HepG2 (cell line): ENCODE measurements around the gene CALD1. TPM values are rescaled to one million over a fixed set of nuclear protein-coding genes. Genes with fewer than 3 reads are reported as not detected.

ENCODE experiments used
- ATAC-seq: fragments of 200-7000 bp; cut with Tn5 transposase; 3 replicates; pipeline ENCODE4 v1.9.1; 2020; ENCODE audit warnings: mild to moderate bottlenecking, moderate library complexity
- BruUV-seq: library from RNA; stranded (reverse); fragments of 400-500 nt; replicated peaks from 2 replicates; lab custom pipeline; 2021; lab: Mats Ljungman, UMichigan
- CTCF ChIA-PET: fragments of 300-600 bp; formaldehyde crosslinking; extraction: SDS; loops from one replicate; lab custom pipeline; 2021; ENCODE audit warnings: low total read pairs, inconsistent platforms, low intra/inter-chr PET ratio; lab: Yijun Ruan, JAX
- POLR2A ChIA-PET: fragments of 350-600 bp; sonication (Branson Sonifier 250); formaldehyde crosslinking; loops from one replicate; lab custom pipeline; 2020; ENCODE audit warnings: antibody characterized with exemption, inconsistent platforms; lab: Yijun Ruan, JAX
- DNase-seq: peaks from one replicate; pipeline ENCODE4 v3.0.0-alpha.2; 2015; ENCODE audit warnings: low spot score
- FAIRE-seq: peaks from 3 replicates; lab custom pipeline; 2011; peaks lifted over from hg19 to GRCh38; lab: Jason Lieb, UNC
- H2AFZ ChIP-seq: one replicate; pipeline ENCODE4 v1.6.1; 2011; ENCODE audit warnings: low read length, inconsistent platforms
- H3K27ac ChIP-seq: fragments of 300-600 bp; 3 replicates; pipeline ENCODE4 v1.8.0; 2011; ENCODE audit warnings: mixed run types, mild to moderate bottlenecking, mixed read lengths, low read length, inconsistent platforms; ENCODE audit not compliant: insufficient read depth; ENCODE audit errors: extremely low read length
- H3K27me3 ChIP-seq, 2 experiments: fragments of 200-600 bp in 1 of 2; 2 replicates in 1 of 2; 3 replicates in 1 of 2; pipeline versions ENCODE4 v1.6.0 to v1.8.0; 2011; ENCODE audit warnings: low read length in 2 of 2, mild to moderate bottlenecking in 2 of 2, moderate library complexity in 2 of 2, inconsistent platforms in 1 of 2; ENCODE audit not compliant: insufficient read depth in 2 of 2, control insufficient read depth in 1 of 2
- H3K36me3 ChIP-seq, 2 experiments: fragments of 200-600 bp in 1 of 2; replicated peaks in 1 of 2; 2 replicates in 1 of 2; 3 replicates in 1 of 2; pipeline versions ENCODE4 v1.5.1 to v1.8.0; 2011; ENCODE audit warnings: low read length in 2 of 2, inconsistent platforms in 1 of 2; ENCODE audit not compliant: insufficient read depth in 2 of 2, control insufficient read depth in 1 of 2
- H3K4me1 ChIP-seq: 2 replicates; pipeline ENCODE4 v1.5.1; 2012; ENCODE audit warnings: low read length, inconsistent platforms; ENCODE audit not compliant: insufficient read depth
- H3K4me2 ChIP-seq: 2 replicates; pipeline ENCODE4 v1.6.0; 2011; ENCODE audit warnings: low read depth, low read length, inconsistent platforms
- H3K4me3 ChIP-seq, 3 experiments: fragments of 200-600 bp in 1 of 3; sonication (generic), shearing (Covaris generic) in 1 of 3; replicated peaks in 1 of 3; 2 replicates each; pipeline ENCODE4 v1.5.1; 2011 to 2016; ENCODE audit warnings: low read length in 3 of 3, inconsistent platforms in 2 of 3, low read depth in 2 of 3, mild to moderate bottlenecking in 2 of 3, control low read depth in 1 of 3, mixed read lengths in 1 of 3; ENCODE audit not compliant: insufficient read depth in 1 of 3
- H3K79me2 ChIP-seq: one replicate; pipeline ENCODE4 v1.6.1; 2011; ENCODE audit warnings: low read length, inconsistent platforms; ENCODE audit not compliant: insufficient read depth
- H3K9ac ChIP-seq: 2 replicates; pipeline ENCODE4 v1.6.0; 2011; ENCODE audit warnings: mild to moderate bottlenecking, low read depth, low read length, inconsistent platforms; ENCODE audit not compliant: insufficient read depth
- H3K9me3 ChIP-seq: 2 replicates; pipeline ENCODE4 v1.5.1; 2012; ENCODE audit warnings: mild to moderate bottlenecking, low read length
- H4K20me1 ChIP-seq: 2 replicates; pipeline ENCODE4 v1.6.0; 2011; ENCODE audit warnings: inconsistent platforms, mild to moderate bottlenecking, low read length, moderate library complexity; ENCODE audit not compliant: insufficient read depth
- ADNP ChIP-seq: sonication (generic); formaldehyde crosslinking; IDR thresholded peaks from 2 replicates; pipeline ENCODE4 v1.4.0; 2020; ENCODE audit warnings: missing genetic modification reagents
- ATF7 ChIP-seq, 2 experiments: fragments of 450-650 bp in 1 of 2; sonication (generic) in 1 of 2; formaldehyde crosslinking in 1 of 2; IDR thresholded peaks; 2 replicates each; pipeline versions ENCODE4 v1.4.0 to v1.6.1; 2016 to 2020; ENCODE audit warnings: antibody characterized with exemption in 1 of 2, mild to moderate bottlenecking in 1 of 2, missing genetic modification reagents in 1 of 2
- EEA1 ChIP-seq: sonication (generic); formaldehyde crosslinking; IDR thresholded peaks from 2 replicates; pipeline ENCODE4 v1.5.1; 2020; ENCODE audit warnings: mild to moderate bottlenecking, missing genetic modification reagents, borderline replicate concordance
- HMG20A ChIP-seq: IDR thresholded peaks from 2 replicates; pipeline ENCODE4 v1.6.1; 2016; ENCODE audit warnings: borderline replicate concordance
- ISX ChIP-seq: sonication (generic); formaldehyde crosslinking; conservative IDR thresholded peaks from 2 replicates; pipeline ENCODE4 v1.5.0; 2020; ENCODE audit warnings: missing genetic modification reagents
- PBX3 ChIP-seq: sonication (generic); formaldehyde crosslinking; IDR thresholded peaks from 2 replicates; pipeline ENCODE4 v1.8.1; 2023; ENCODE audit warnings: missing genetic modification reagents, inconsistent platforms, borderline replicate concordance
- ZBTB10 ChIP-seq: sonication (generic); formaldehyde crosslinking; IDR thresholded peaks from 2 replicates; pipeline ENCODE4 v1.4.0; 2020; ENCODE audit warnings: missing genetic modification reagents, borderline replicate concordance
- ZNF737 ChIP-seq: sonication (generic); formaldehyde crosslinking; IDR thresholded peaks from 2 replicates; pipeline ENCODE4 v1.5.0; 2020; ENCODE audit warnings: missing genetic modification reagents, mild to moderate bottlenecking, borderline replicate concordance
- WGBS: methylation state at CpG from one replicate; pipeline ENCODE4 v1.1.6; 2017; ENCODE audit warnings: low lambda C conversion rate; 5-methylcytosine and 5-hydroxymethylcytosine counted together
- in situ Hi-C: cut with HindIII; loops from 2 replicates; pipeline ENCODE4 v1.10.0; 2017; ENCODE audit warnings: low pct_unique_long_range_greater_than_20kb; ENCODE audit not compliant: extremely low pct_ligation_motif_present
- intact Hi-C: fragments of 100-400 bp; cut with micrococcal nuclease; formaldehyde crosslinking; loops from one replicate; pipeline ENCODE4 v1.10.0; 2022; ENCODE audit not compliant: unreplicated experiment
- polyA plus RNA-seq, 8 experiments: library from polyadenylated mRNA; depleted of rRNA in 3 of 8; stranded (reverse) in 7 of 8; unstranded in 1 of 8; fragments of >200 nt; fragmentation: Illumina TruSeq in 4 of 8; extraction: Trizol in 4 of 8; gene quantifications; 2 replicates each; pipeline versions ENCODE4 v1.2.1 to v1.2.3, GENCODE V29; 2011 to 2016; ENCODE audit warnings: low read depth in 4 of 8, missing spikeins in 1 of 8, mixed read lengths in 1 of 8; ENCODE audit not compliant: insufficient read depth in 1 of 8
- total RNA-seq, 5 experiments: library from RNA; depleted of rRNA; stranded (reverse); fragments of >200 nt; fragmentation: Illumina TruSeq; extraction: Trizol; gene quantifications; 2 replicates each; pipeline ENCODE4 v1.2.3, GENCODE V29; 2016; ENCODE audit warnings: low read depth in 1 of 5
- TF ChIP-seq, protein P1 (sequence below), 2 experiments: IDR thresholded peaks; 2 replicates each; pipeline ENCODE4 v1.6.1; 2011 to 2012; ENCODE audit warnings: low read length in 2 of 2, borderline replicate concordance in 1 of 2, low read depth in 1 of 2, mild to moderate bottlenecking in 1 of 2, moderate library complexity in 1 of 2
- TF ChIP-seq, protein P2 (sequence below): sonication (generic); formaldehyde crosslinking; IDR thresholded peaks from 2 replicates; pipeline ENCODE4 v1.8.1; 2022; ENCODE audit warnings: low read depth, mild to moderate bottlenecking, missing genetic modification reagents

CALD1 gene
- total and polyA plus RNA-seq, 2 of the 13 experiments (the other 11 are each of a cell fraction or from before 2014, with no cell fraction given) = 53.0 to 112 TPM

DNA sequence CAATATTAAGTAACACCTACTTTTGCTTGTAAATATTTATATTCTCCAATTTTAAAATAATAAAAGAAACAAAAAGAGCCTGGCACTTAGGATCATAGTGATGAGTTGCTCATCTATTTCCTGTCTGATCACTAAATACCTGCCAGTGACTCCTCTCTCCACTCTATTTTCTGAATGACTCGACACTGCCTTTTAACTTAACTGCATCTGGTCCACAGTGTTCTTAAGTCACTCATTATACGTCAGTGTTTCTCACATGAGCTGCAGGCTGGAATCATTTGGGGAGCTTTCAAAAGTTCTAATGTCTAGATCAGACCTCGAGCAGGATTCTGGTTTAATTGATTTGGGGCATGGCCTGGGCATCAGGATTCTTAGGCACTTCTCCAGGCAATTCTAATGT, 128.9 kb downstream of the CALD1 start (continued):
- TF ChIP-seq PBX3 = no peak
- TF ChIP-seq ADNP (CRISPR knock-in tag) = no peak
- no peak for TF ChIP-seq ZNF737 (CRISPR knock-in tag)
- no peak for TF ChIP-seq ATF7 (IDR thresholded peaks at IDR 0.05)
- TF ChIP-seq ATF7 (CRISPR knock-in tag; IDR thresholded peaks at IDR 0.05) = no peak

- peaks cover 93% of the 10 kb centered on the region for H3K79me2 ChIP-seq
- CTCF ChIA-PET = no interaction called here
- intact Hi-C loops = loop anchor here (1.0 kb wide), 1 partner anchor 9 kb away; no protein-coding TSS in a partner anchor
- no peak for TF ChIP-seq ZBTB10 (CRISPR knock-in tag)
- TF ChIP-seq HMG20A = peak; percentile 84; the same call in 1 of the 2 replicates
- TF ChIP-seq EEA1 = no peak
- no peak for TF ChIP-seq ISX
- TF ChIP-seq, protein P1, sequence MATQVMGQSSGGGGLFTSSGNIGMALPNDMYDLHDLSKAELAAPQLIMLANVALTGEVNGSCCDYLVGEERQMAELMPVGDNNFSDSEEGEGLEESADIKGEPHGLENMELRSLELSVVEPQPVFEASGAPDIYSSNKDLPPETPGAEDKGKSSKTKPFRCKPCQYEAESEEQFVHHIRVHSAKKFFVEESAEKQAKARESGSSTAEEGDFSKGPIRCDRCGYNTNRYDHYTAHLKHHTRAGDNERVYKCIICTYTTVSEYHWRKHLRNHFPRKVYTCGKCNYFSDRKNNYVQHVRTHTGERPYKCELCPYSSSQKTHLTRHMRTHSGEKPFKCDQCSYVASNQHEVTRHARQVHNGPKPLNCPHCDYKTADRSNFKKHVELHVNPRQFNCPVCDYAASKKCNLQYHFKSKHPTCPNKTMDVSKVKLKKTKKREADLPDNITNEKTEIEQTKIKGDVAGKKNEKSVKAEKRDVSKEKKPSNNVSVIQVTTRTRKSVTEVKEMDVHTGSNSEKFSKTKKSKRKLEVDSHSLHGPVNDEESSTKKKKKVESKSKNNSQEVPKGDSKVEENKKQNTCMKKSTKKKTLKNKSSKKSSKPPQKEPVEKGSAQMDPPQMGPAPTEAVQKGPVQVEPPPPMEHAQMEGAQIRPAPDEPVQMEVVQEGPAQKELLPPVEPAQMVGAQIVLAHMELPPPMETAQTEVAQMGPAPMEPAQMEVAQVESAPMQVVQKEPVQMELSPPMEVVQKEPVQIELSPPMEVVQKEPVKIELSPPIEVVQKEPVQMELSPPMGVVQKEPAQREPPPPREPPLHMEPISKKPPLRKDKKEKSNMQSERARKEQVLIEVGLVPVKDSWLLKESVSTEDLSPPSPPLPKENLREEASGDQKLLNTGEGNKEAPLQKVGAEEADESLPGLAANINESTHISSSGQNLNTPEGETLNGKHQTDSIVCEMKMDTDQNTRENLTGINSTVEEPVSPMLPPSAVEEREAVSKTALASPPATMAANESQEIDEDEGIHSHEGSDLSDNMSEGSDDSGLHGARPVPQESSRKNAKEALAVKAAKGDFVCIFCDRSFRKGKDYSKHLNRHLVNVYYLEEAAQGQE (IDR thresholded peaks at IDR 0.05; ENCODE audit: borderline replicate concordance in 1 of 2, low read depth in 1 of 2, low read length in 2 of 2) = 0 out of 4 replicates have a peak, but pooled peaks of 1 of the 2 experiments have one; percentile 42
- TF ChIP-seq, protein P2, sequence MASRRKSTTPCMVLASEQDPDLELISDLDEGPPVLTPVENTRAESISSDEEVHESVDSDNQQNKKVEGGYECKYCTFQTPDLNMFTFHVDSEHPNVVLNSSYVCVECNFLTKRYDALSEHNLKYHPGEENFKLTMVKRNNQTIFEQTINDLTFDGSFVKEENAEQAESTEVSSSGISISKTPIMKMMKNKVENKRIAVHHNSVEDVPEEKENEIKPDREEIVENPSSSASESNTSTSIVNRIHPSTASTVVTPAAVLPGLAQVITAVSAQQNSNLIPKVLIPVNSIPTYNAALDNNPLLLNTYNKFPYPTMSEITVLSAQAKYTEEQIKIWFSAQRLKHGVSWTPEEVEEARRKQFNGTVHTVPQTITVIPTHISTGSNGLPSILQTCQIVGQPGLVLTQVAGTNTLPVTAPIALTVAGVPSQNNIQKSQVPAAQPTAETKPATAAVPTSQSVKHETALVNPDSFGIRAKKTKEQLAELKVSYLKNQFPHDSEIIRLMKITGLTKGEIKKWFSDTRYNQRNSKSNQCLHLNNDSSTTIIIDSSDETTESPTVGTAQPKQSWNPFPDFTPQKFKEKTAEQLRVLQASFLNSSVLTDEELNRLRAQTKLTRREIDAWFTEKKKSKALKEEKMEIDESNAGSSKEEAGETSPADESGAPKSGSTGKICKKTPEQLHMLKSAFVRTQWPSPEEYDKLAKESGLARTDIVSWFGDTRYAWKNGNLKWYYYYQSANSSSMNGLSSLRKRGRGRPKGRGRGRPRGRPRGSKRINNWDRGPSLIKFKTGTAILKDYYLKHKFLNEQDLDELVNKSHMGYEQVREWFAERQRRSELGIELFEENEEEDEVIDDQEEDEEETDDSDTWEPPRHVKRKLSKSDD (CRISPR knock-in tag) = no peak
These were observed 130.9 kb downstream of the CALD1 start for GRCh38 chr7:134910214-134910890.

More at GRCh38 chr7:134910214-134910890, 130.9 kb downstream of the CALD1 start:
- H3K36me3 ChIP-seq = peaks cover 6 to 8% of the 10 kb centered on the region in 2 experiments; a peak in 2 of 5 replicates
- no peaks in the 10 kb centered on the region for H4K20me1 ChIP-seq
- peak overlapping the region; percentile 63 for H3K27ac ChIP-seq
- no peak overlapping the region for H2AFZ ChIP-seq
- no peaks in the 10 kb centered on the region for H3K9me3 ChIP-seq
- peak; percentile 85 for DNase-seq
- POLR2A ChIA-PET = interaction anchor here (0.7 to 3.2 kb wide), 3 partner anchors 9 to 264 kb away, joined by 3 to 13 read pairs (median 4); no protein-coding TSS in a partner anchor
- H3K4me3 ChIP-seq = no peak overlapping the region
- no peak for FAIRE-seq
- peak; percentile 72 for ATAC-seq
- in situ Hi-C loops = no loop called here
- H3K9ac ChIP-seq = no peak overlapping the region
- 34% methylated on average over 4 of the region's 4 CpGs for WGBS
- H3K4me2 ChIP-seq = peak overlapping the region; percentile 48
- no peaks in the 10 kb centered on the region for H3K27me3 ChIP-seq
- BruUV-seq = no TSS peak
- peaks cover 54% of the 10 kb centered on the region for H3K4me1 ChIP-seq
